Measurements from ENCODE around the gene LPAR3.

- no peak for TF ChIP-seq KDM1A (CRISPR knock-in tag; IDR thresholded peaks at IDR 0.05)
- no peak for TF ChIP-seq EZH2 (conservative IDR thresholded peaks at IDR 0.05; ENCODE audit: low read depth, low read length)
- TF ChIP-seq, protein P1, sequence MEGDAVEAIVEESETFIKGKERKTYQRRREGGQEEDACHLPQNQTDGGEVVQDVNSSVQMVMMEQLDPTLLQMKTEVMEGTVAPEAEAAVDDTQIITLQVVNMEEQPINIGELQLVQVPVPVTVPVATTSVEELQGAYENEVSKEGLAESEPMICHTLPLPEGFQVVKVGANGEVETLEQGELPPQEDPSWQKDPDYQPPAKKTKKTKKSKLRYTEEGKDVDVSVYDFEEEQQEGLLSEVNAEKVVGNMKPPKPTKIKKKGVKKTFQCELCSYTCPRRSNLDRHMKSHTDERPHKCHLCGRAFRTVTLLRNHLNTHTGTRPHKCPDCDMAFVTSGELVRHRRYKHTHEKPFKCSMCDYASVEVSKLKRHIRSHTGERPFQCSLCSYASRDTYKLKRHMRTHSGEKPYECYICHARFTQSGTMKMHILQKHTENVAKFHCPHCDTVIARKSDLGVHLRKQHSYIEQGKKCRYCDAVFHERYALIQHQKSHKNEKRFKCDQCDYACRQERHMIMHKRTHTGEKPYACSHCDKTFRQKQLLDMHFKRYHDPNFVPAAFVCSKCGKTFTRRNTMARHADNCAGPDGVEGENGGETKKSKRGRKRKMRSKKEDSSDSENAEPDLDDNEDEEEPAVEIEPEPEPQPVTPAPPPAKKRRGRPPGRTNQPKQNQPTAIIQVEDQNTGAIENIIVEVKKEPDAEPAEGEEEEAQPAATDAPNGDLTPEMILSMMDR (CRISPR knock-in tag; IDR thresholded peaks at IDR 0.05) = no peak
- no peak for TF ChIP-seq CREB1 (IDR thresholded peaks at IDR 0.05)
- TF ChIP-seq CREB1 (CRISPR knock-in tag; IDR thresholded peaks at IDR 0.05) = no peak
- TF ChIP-seq ZNF430 (CRISPR knock-in tag; IDR thresholded peaks at IDR 0.05) = no peak
- no peak for TF ChIP-seq FOXO4 (CRISPR knock-in tag; conservative IDR thresholded peaks at IDR 0.05)
- no peak for TF ChIP-seq ZFP36L2 (CRISPR knock-in tag; IDR thresholded peaks at IDR 0.05)
These were observed 100.6 kb downstream of the LPAR3 start for GRCh38 chr1:84792421-84792820.

Data from HepG2 (cell line).